ENCODE measurements around the gene BLVRA. TPM values are rescaled to one million over a fixed set of nuclear protein-coding genes. Genes with fewer than 3 reads are reported as not detected.

Gene BLVRA
- total RNA-seq, 1 experiment from 2014 or later, result 40.7 TPM

- no peak overlapping the region for H4K91ac ChIP-seq (ENCODE audit: insufficient read length, low read depth, low read length)
- H4K20me1 ChIP-seq (ENCODE audit: control insufficient read depth, insufficient read depth, insufficient read length), result no peaks in the 10 kb centered on the region
- no peak overlapping the region for H3K27ac ChIP-seq (ENCODE audit: insufficient read length, low read depth, low read length)
- WGBS (ENCODE audit: extremely low coverage, insufficient read length, low lambda C conversion rate), result no CpG with 5 or more reads among the region's 2 CpGs
- no peak overlapping the region for H2BK15ac ChIP-seq (ENCODE audit: low read depth, low read length)
- Mint-ChIP-seq H3K9me3 (0 out of 5 replicates have a peak, but pooled peaks cover 0 to 1% of the 10 kb centered on the region in 2 experiments), H3K27me3 (ENCODE audit: low read depth) (no peaks in the 10 kb centered on the region; the same call in 1 of the 2 replicates), H3K4me3 (no peak overlapping the region), H3K27ac (no peak overlapping the region), H3K36me3 (ENCODE audit: insufficient read depth in 1 of 3, low read depth in 3 of 3) (no peaks in the 10 kb centered on the region), H3K4me1 (peaks cover 3 to 5% of the 10 kb centered on the region in 2 experiments; a peak in 2 of 4 replicates)
- H2AK5ac ChIP-seq (ENCODE audit: insufficient read length, low read length), result no peak overlapping the region
- no peaks in the 10 kb centered on the region for H3K4me1 ChIP-seq (ENCODE audit: insufficient read depth, low read length)
- H3K4ac ChIP-seq (ENCODE audit: low read depth, low read length), result no peak overlapping the region
- H3K9me3 ChIP-seq (ENCODE audit: control insufficient read depth, low read depth, low read length), result no peaks in the 10 kb centered on the region
- no peak overlapping the region for H2BK5ac ChIP-seq (ENCODE audit: insufficient read length, low read length)
- H4K5ac ChIP-seq (ENCODE audit: insufficient read length, low read depth, low read length), result no peak overlapping the region
- no peak for TF ChIP-seq CTCF (conservative IDR thresholded peaks at IDR 0.05)
- H3K56ac ChIP-seq (ENCODE audit: insufficient read length, low read depth, low read length), result no peak overlapping the region
- no peak overlapping the region for H2BK120ac ChIP-seq (ENCODE audit: low read depth, low read length, poor library complexity, severe bottlenecking)
- no peak for DNase-seq
- H3K23me2 ChIP-seq (ENCODE audit: insufficient read length, low read depth, low read length, poor library complexity, severe bottlenecking), result no peaks in the 10 kb centered on the region
- H3T11ph ChIP-seq (ENCODE audit: low read length), result no peak overlapping the region
- no peak overlapping the region for H4K8ac ChIP-seq (replicated peaks; ENCODE audit: insufficient read length, low read depth, low read length)
- H3K14ac ChIP-seq (ENCODE audit: insufficient read depth, low read length), result no peak overlapping the region
- no peak overlapping the region for H2BK20ac ChIP-seq (ENCODE audit: low read depth, low read length, poor library complexity, severe bottlenecking)
- no peak overlapping the region for H3K23ac ChIP-seq (ENCODE audit: insufficient read length, low read depth, low read length)
- H3K27me3 ChIP-seq (ENCODE audit: insufficient read depth, low read length), result no peaks in the 10 kb centered on the region
- H3K79me2 ChIP-seq (ENCODE audit: insufficient read depth, low read length), result no peaks in the 10 kb centered on the region
- H2AFZ ChIP-seq (ENCODE audit: low read length), result no peak overlapping the region
- no peak overlapping the region for H2BK12ac ChIP-seq (ENCODE audit: insufficient read length, low read depth, low read length)
- no peak overlapping the region for H3K18ac ChIP-seq (ENCODE audit: insufficient read length, low read depth, low read length)
- H3K9ac ChIP-seq (ENCODE audit: extremely low read depth, insufficient read length, low read length), result no peak overlapping the region
- no peak overlapping the region for H3K4me2 ChIP-seq (ENCODE audit: insufficient read depth, insufficient read length, low read length)
- no peaks in the 10 kb centered on the region for H3K79me1 ChIP-seq (ENCODE audit: insufficient read depth, low read depth, low read length, poor library complexity, severe bottlenecking)
Observed at GRCh38 chr7:43735802-43736603, 22.5 kb upstream of the BLVRA start.

Measured in H9 (cell line).